Lower leg skin (tissue), 3 donors: ENCODE measurements around the gene DVL1.

Experiments
- CTCF ChIP-seq, 3 donors: fragments of 450-650 bp; IDR thresholded peaks; one replicate each; pipeline ENCODE4 v1.5.1; 2016; ENCODE audit warnings: antibody characterized with exemption in 3 of 3, mild to moderate bottlenecking in 3 of 3, moderate library complexity in 2 of 3
- POLR2A ChIP-seq, 2 donors: fragments of 450-650 bp; IDR thresholded peaks; one replicate each; pipeline ENCODE4 v1.6.1; 2016 to 2017; ENCODE audit warnings: antibody characterized with exemption in 2 of 2, mild to moderate bottlenecking in 1 of 2, moderate library complexity in 1 of 2

DNA sequence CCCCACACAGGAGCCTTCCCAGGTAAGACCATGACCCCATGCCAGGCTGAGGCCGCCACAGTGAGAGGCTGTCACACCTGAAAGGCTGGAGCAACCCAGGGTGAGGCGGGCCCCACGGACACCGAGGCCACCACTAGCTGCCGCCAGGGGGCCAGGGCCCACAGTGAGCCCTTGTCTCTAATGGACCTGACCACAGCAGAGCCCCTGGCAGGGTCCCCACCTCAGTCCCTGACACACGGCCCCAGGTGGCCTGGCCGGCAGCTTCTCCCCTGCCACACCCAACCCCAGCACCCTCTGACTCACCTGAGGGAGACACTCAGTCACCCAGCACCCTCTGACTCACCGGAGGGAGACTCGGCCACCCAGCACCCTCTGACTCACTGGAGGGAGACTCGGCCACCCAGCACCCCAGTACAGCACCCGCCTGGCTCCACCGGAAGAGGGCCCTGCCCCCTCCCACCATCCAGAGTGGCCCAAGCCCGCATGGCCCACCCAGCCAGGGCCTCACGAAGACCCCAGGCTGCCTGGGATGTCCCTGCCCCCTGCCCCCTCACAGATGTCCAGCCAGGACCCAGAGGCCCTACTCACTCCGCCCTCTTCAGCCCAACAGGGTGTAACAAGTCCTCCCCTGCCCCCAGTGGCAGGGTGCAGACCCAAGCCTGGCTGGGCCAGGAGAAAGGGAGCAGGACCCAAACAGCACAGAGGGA, 4.4 kb downstream of the DVL1 start:
- TF ChIP-seq CTCF (IDR thresholded peaks at IDR 0.05) (no peak), POLR2A (IDR thresholded peaks at IDR 0.05) (no peak)
